Osteoblast (primary cell): Measurements from ENCODE around the gene ZNF211. TPM values are rescaled to one million over a fixed set of nuclear protein-coding genes. Genes with fewer than 3 reads are reported as not detected.

ENCODE experiments used
- DNase-seq: peaks from one replicate; pipeline ENCODE4 v3.0.0; 2011; ENCODE audit warnings: low spot score, mixed read lengths; ENCODE audit not compliant: insufficient read length; ENCODE audit errors: missing footprints
- H2AFZ ChIP-seq: 2 replicates; pipeline ENCODE4 v1.6.0; 2011; ENCODE audit warnings: mild to moderate bottlenecking, low read length
- H3K27ac ChIP-seq: 2 replicates; pipeline ENCODE4 v1.5.1; 2011; ENCODE audit warnings: mild to moderate bottlenecking, low read depth, low read length, moderate library complexity
- H3K27me3 ChIP-seq: 2 replicates; pipeline ENCODE4 v1.6.0; 2012; ENCODE audit warnings: mild to moderate bottlenecking, control low read depth, inconsistent platforms, low read length, moderate library complexity; ENCODE audit not compliant: insufficient read depth
- H3K36me3 ChIP-seq: 2 replicates; pipeline ENCODE4 v1.5.1; 2011; ENCODE audit warnings: mild to moderate bottlenecking, low read length, control low read depth, moderate library complexity; ENCODE audit not compliant: insufficient read depth
- H3K4me1 ChIP-seq: 2 replicates; pipeline ENCODE4 v1.5.1; 2011; ENCODE audit warnings: mild to moderate bottlenecking, low read length, control low read depth, moderate library complexity; ENCODE audit not compliant: insufficient read depth
- H3K4me2 ChIP-seq: 2 replicates; pipeline ENCODE4 v1.6.0; 2011; ENCODE audit warnings: mild to moderate bottlenecking, low read length; ENCODE audit not compliant: insufficient read depth
- H3K4me3 ChIP-seq: fragments of 200-600 bp; sonication (generic); 3 replicates; pipeline ENCODE4 v1.5.1; 2012; ENCODE audit warnings: mild to moderate bottlenecking, low read length, inconsistent platforms; ENCODE audit not compliant: insufficient read depth
- H3K79me2 ChIP-seq: 2 replicates; pipeline ENCODE4 v1.6.0; 2012; ENCODE audit warnings: mild to moderate bottlenecking, low read length, control low read depth, inconsistent platforms; ENCODE audit not compliant: insufficient read depth
- H3K9me3 ChIP-seq: 2 replicates; pipeline ENCODE4 v1.5.1; 2011; ENCODE audit warnings: low read depth, low read length, control low read depth
- H4K20me1 ChIP-seq: 2 replicates; pipeline ENCODE4 v1.6.0; 2012; ENCODE audit warnings: mild to moderate bottlenecking, low read length, control low read depth; ENCODE audit not compliant: insufficient read depth
- total RNA-seq: library from RNA; depleted of rRNA; stranded (reverse); fragments of >200 nt; gene quantifications from 2 replicates; pipeline ENCODE4 v1.2.3, GENCODE V29; 2012
- TF ChIP-seq, protein P1 (sequence below): IDR thresholded peaks from 2 replicates; pipeline ENCODE4 v1.5.1; 2011; ENCODE audit warnings: mild to moderate bottlenecking, low read depth, low read length, moderate library complexity; ENCODE audit errors: extremely low read depth

The ZNF211 gene
- total RNA-seq, 1 donor: 10.9 TPM

DNA sequence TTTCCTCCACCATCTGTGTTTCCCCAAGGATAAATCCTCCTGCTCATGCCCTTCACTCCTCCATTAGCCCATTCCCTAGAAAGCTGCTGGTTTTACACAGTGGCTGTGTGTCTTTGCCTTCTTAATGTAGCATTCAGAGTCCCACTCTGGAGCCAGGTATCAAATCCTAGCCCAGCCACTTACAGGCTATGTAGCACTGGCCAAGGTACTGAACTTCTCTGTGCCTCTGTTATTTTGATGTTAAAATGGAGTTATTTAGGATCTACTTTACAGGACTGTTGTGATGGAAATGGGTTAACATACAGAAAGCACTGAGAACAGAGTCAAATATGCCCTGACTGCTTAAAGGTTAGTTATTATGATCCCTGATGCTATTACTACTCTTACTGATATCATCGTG is 34.3 kb downstream of the ZNF211 start:
- no peaks in the 10 kb centered on the region for H3K27me3 ChIP-seq
- H3K4me1 ChIP-seq: peaks cover 10% of the 10 kb centered on the region
- H3K9me3 ChIP-seq: no peaks in the 10 kb centered on the region
- H3K79me2 ChIP-seq: no peaks in the 10 kb centered on the region
- TF ChIP-seq, protein P1, sequence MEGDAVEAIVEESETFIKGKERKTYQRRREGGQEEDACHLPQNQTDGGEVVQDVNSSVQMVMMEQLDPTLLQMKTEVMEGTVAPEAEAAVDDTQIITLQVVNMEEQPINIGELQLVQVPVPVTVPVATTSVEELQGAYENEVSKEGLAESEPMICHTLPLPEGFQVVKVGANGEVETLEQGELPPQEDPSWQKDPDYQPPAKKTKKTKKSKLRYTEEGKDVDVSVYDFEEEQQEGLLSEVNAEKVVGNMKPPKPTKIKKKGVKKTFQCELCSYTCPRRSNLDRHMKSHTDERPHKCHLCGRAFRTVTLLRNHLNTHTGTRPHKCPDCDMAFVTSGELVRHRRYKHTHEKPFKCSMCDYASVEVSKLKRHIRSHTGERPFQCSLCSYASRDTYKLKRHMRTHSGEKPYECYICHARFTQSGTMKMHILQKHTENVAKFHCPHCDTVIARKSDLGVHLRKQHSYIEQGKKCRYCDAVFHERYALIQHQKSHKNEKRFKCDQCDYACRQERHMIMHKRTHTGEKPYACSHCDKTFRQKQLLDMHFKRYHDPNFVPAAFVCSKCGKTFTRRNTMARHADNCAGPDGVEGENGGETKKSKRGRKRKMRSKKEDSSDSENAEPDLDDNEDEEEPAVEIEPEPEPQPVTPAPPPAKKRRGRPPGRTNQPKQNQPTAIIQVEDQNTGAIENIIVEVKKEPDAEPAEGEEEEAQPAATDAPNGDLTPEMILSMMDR: no peak
- no peaks in the 10 kb centered on the region for H3K36me3 ChIP-seq
- H4K20me1 ChIP-seq: no peaks in the 10 kb centered on the region
- H3K4me3 ChIP-seq: no peak overlapping the region
- no peak for DNase-seq
- H3K27ac ChIP-seq: no peak overlapping the region
- H3K4me2 ChIP-seq: no peak overlapping the region
- no peak overlapping the region for H2AFZ ChIP-seq

DNA sequence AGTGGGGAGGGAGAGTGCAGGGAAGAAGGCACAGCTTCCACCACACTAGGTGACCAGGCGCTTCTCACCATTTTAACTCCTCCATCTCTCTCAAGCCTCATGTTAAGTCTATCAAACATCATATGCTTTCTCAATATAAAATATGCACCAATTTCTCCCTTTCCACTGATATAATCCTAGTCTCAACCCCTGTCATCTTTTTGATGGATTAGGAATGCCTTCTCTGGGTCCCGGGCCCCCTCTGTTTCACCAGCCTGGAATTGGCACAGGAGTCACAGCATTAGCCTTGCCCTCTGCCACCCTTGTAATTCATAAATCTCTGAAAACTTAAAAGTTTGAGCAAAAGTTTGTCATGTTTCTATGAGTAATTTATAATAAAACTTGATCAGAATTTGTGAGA is 35.7 kb downstream of the ZNF211 start, which contains the start of gene ZSCAN4:
TSS of gene ZSCAN4 (plus strand) at position 301 of the 400 bp plus-strand sequence. CDS start 7,211 bp downstream, outside the sequence.
- Histone ChIP-seq H3K36me3 (no peaks in the 10 kb centered on the region), H3K27me3 (no peaks in the 10 kb centered on the region), H3K27ac (no peak within 1 kb of the TSS), H3K79me2 (no peaks in the 10 kb centered on the region), H4K20me1 (no peaks in the 10 kb centered on the region), H3K4me3 (no peak within 1 kb of the TSS), H3K4me2 (no peak within 1 kb of the TSS), H3K4me1 (peaks cover 8% of the 10 kb centered on the region), H3K9me3 (no peaks in the 10 kb centered on the region), H2AFZ (no peak within 1 kb of the TSS)
- DNase-seq: no peak
- TF ChIP-seq, protein P1: no peak

DNA sequence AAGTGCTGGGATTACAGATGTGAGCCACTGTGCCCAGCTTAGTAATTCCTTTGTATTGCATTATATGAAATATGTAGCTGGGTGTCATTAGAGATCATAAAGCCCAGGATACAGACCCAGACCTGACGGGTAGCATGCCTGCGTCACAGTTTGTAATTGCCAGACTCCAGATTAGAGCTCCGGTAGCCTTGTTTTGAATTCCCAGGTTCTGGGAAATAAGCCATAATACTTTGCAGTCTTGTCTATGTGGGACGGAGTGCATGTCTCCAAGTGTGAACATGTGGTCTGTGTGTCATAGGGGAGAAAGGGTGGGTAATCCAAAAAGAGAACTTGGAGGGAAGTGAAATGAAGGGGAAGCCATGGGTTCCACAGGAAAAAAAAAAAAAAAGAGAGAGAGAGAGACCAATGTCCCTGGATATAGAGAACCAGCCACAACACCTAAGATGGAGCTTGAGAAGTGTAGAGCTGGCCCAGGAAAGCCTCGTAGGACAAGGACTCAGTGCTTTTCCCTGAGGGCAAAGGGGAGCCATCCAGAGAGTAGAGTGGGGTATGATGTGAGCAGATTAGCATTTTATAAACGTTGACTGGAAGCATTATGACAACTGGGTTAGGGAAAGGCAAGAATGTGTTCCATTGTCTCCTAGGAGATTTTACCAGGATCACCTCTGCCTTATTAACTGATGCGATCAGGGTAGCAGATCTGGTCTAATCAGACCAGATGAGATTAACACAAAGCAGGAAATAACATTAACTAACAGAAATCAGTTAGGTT is 38.3 kb downstream of the ZNF211 start:
- no peak overlapping the region for H2AFZ ChIP-seq
- TF ChIP-seq, protein P1: no peak
- H3K79me2 ChIP-seq: no peaks in the 10 kb centered on the region
- H3K36me3 ChIP-seq: no peaks in the 10 kb centered on the region
- no peak for DNase-seq
- H4K20me1 ChIP-seq: no peaks in the 10 kb centered on the region
- H3K4me1 ChIP-seq: peaks cover 4% of the 10 kb centered on the region
- no peaks in the 10 kb centered on the region for H3K27me3 ChIP-seq
- H3K4me3 ChIP-seq: no peak overlapping the region
- H3K4me2 ChIP-seq: no peak overlapping the region
- H3K27ac ChIP-seq: no peak overlapping the region
- no peaks in the 10 kb centered on the region for H3K9me3 ChIP-seq

DNA sequence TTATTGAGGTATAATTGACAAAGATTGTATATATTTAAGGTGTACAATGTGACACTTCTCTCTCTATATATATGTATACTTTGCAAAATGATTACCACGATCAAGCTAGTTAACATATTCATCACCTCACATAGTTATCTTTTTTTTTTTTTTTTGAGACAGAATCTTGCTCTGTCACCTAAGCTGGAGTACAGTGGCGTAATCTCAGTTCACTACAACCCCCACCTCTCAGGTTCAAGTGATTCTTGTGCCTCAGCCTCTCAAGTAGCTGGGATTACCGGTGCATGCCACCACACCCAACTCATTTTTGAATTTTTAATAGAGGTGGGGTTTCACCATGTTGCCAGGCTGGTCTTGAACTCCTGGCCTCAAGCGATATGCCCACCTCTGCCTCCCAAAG is 39.5 kb downstream of the ZNF211 start:
- H3K27ac ChIP-seq: no peak overlapping the region
- no peak for DNase-seq
- H3K4me1 ChIP-seq: peaks cover 7% of the 10 kb centered on the region
- H3K79me2 ChIP-seq: no peaks in the 10 kb centered on the region
- H2AFZ ChIP-seq: no peak overlapping the region
- no peak overlapping the region for H3K4me3 ChIP-seq
- TF ChIP-seq, protein P1: no peak
- H3K36me3 ChIP-seq: no peaks in the 10 kb centered on the region
- H4K20me1 ChIP-seq: no peaks in the 10 kb centered on the region
- H3K9me3 ChIP-seq: no peaks in the 10 kb centered on the region
- H3K27me3 ChIP-seq: no peaks in the 10 kb centered on the region
- no peak overlapping the region for H3K4me2 ChIP-seq
